Measurements from ENCODE around the gene RASGEF1C. TPM values are rescaled to one million over a fixed set of nuclear protein-coding genes. Genes with fewer than 3 reads are reported as not detected.

Gene RASGEF1C
- total RNA-seq, 1 donor from 2014 or later, result 0.26 TPM

DNA sequence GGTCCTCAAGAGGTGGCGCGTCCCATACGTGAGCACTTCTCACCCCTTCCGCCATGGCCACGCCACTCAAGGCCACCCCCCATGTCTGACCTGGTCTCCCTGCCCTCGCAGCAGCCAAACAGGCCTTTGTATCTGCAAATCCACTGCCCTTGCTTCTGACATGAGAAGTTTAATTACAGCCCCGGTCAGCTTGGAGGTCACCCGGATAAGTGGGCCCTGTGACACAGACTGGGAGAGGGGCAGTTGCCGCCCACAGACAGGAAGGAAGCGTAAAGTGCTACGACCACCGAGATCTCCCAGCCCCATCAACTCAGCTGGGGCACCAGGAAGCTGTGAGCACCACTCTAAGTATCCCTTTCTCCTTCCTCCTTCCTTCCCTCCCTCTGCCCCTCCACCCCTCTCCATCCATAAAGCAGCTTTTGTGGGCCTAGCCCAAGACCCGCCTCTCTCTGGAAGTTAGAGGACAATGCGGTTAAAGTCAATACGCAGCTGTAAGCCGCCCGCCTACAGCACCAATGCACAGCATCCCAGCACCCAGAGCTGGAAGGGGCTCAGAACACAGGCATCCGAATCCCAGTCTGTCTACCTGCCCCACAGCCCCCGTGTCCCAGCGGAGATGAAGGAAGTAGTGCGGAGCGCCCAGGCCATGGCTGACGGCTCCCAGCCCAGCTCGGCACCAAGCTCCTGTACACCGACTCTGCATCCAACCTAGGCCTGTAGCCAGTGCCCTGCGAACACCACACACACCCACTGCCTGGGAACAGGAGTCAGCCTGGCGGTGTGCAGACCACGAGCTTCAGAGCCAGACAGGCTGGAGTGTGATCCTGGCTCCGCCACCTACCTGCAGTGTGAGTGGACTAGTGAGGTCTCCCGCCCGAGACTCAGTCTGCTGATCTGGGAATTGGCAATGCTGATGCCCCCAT, 92.7 kb downstream of the RASGEF1C start:
- Histone ChIP-seq H3K27me3 (no peaks in the 10 kb centered on the region), H2AFZ (replicated peaks) (peak overlapping the region; percentile 44), H3K4me3 (no peak overlapping the region), H3K27ac (no peak overlapping the region), H3F3A (ENCODE audit: low read depth) (no peaks in the 10 kb centered on the region), H3K4me2 (peak overlapping the region; percentile 18), H3K79me2 (ENCODE audit: low read depth) (no peaks in the 10 kb centered on the region), H3K9ac (no peak overlapping the region), H3K4me1 (peaks cover 17% of the 10 kb centered on the region), H3K36me3 (no peaks in the 10 kb centered on the region), H4K20me1 (ENCODE audit: low read depth) (no peaks in the 10 kb centered on the region), H3K9me3 (ENCODE audit: low read depth) (no peaks in the 10 kb centered on the region)
- Mint-ChIP-seq H3K9me3 (no peaks in the 10 kb centered on the region), H3K27me3 (ENCODE audit: insufficient read depth, low read depth) (peaks cover 4% of the 10 kb centered on the region), H3K4me1 (peaks cover 17% of the 10 kb centered on the region), H3K36me3 (no peaks in the 10 kb centered on the region), H3K27ac (peak overlapping the region; percentile 69), H3K4me3 (no peak overlapping the region)
- TF ChIP-seq EZH2phosphoT487 (IDR thresholded peaks at IDR 0.05) (no peak), EZH2 (IDR thresholded peaks at IDR 0.05) (no peak)
- TF ChIP-seq, protein P1, sequence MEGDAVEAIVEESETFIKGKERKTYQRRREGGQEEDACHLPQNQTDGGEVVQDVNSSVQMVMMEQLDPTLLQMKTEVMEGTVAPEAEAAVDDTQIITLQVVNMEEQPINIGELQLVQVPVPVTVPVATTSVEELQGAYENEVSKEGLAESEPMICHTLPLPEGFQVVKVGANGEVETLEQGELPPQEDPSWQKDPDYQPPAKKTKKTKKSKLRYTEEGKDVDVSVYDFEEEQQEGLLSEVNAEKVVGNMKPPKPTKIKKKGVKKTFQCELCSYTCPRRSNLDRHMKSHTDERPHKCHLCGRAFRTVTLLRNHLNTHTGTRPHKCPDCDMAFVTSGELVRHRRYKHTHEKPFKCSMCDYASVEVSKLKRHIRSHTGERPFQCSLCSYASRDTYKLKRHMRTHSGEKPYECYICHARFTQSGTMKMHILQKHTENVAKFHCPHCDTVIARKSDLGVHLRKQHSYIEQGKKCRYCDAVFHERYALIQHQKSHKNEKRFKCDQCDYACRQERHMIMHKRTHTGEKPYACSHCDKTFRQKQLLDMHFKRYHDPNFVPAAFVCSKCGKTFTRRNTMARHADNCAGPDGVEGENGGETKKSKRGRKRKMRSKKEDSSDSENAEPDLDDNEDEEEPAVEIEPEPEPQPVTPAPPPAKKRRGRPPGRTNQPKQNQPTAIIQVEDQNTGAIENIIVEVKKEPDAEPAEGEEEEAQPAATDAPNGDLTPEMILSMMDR (IDR thresholded peaks at IDR 0.05), result no peak
- no peak for DNase-seq (ENCODE audit: low spot score)

DNA sequence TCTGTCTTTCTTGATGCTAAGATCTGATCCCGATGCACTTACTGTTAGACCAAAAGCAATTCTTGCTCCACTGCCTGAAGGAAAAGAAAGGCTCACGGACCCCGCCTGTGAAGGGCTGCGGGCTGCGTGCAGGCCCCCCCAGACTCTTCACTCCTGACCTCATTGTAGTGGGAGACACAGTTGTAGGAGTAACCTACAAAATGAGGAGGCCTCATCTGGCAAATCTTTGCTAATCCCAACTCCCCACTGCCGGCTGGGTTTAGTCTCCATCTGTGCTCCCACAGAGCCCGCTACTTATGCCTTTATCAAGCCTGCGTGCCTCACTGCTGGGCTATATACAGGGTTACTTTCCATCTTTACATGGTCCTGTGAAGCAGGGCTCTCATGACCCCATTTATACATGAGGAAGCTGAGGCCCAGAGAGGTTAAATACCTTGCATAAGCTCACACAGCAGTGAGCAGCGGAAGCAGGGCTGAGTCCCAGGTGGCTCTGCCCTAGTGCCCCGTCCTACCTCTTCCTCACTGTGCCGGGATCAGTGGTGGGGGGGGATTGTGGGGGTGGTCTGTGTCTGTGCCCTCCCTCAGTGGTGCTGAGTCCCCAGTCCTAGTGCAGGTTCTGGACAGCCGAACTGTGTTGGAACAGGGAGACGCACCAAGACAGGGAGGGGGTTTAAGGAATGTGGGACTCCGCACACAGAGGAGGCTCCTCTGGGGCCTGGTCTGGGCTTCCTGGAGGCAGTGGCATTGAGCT, 93.5 kb downstream of the RASGEF1C start:
- Mint-ChIP-seq H3K4me1 (peaks cover 17% of the 10 kb centered on the region), H3K27me3 (ENCODE audit: insufficient read depth, low read depth) (peaks cover 4% of the 10 kb centered on the region), H3K4me3 (no peak overlapping the region), H3K27ac (peak overlapping the region; percentile 42), H3K36me3 (no peaks in the 10 kb centered on the region), H3K9me3 (no peaks in the 10 kb centered on the region)
- Histone ChIP-seq H2AFZ (replicated peaks) (no peak overlapping the region), H3K36me3 (no peaks in the 10 kb centered on the region), H3K27me3 (no peaks in the 10 kb centered on the region), H3K9me3 (ENCODE audit: low read depth) (no peaks in the 10 kb centered on the region), H3K4me3 (no peak overlapping the region), H3F3A (ENCODE audit: low read depth) (no peaks in the 10 kb centered on the region), H3K79me2 (ENCODE audit: low read depth) (no peaks in the 10 kb centered on the region), H3K4me2 (peak overlapping the region; percentile 18), H3K27ac (no peak overlapping the region), H3K9ac (no peak overlapping the region), H4K20me1 (ENCODE audit: low read depth) (no peaks in the 10 kb centered on the region), H3K4me1 (peaks cover 17% of the 10 kb centered on the region)
- DNase-seq (ENCODE audit: low spot score), result no peak
- TF ChIP-seq, protein P1 (IDR thresholded peaks at IDR 0.05), result no peak
- TF ChIP-seq EZH2 (IDR thresholded peaks at IDR 0.05) (no peak), EZH2phosphoT487 (IDR thresholded peaks at IDR 0.05) (no peak)

DNA sequence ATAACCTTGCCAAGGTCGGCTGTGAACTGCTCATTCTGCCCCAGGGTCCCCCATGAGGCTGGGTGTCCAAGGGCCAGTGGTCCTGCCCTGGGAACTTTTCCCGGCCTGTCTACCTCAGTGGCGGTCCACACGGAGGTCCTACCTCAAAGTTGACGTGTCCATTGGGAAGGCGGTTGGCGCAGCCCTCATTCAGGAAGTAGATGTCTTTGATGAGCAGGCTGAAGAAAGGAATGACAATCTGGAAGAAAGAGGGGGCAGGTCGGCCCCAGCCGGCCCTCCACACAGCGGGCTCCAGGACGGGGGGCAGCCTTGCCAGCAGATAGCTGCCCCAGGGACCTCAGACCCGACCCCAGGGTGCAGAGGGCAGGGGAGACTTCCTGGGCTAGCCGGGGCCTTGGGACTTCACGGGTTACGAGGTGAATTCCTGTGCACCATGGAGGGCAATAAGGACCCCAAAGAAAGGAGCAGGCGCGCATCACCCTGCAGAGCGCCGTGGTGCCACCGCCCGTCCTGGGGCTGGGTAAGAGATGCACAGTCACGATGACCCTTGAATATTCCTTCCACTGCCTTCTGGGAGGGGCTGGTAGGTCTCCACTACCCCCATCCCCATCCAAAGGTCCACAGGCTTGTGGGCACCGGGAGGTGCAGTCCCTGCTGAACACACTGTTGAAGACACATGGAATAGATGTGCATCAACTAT, 94.6 kb downstream of the RASGEF1C start:
- Histone ChIP-seq H4K20me1 (ENCODE audit: low read depth) (no peaks in the 10 kb centered on the region), H3K4me1 (peaks cover 17% of the 10 kb centered on the region), H3K4me2 (no peak overlapping the region), H3F3A (ENCODE audit: low read depth) (no peaks in the 10 kb centered on the region), H3K27ac (no peak overlapping the region), H2AFZ (replicated peaks) (no peak overlapping the region), H3K9ac (no peak overlapping the region), H3K4me3 (no peak overlapping the region), H3K27me3 (no peaks in the 10 kb centered on the region), H3K9me3 (ENCODE audit: low read depth) (no peaks in the 10 kb centered on the region), H3K36me3 (no peaks in the 10 kb centered on the region), H3K79me2 (ENCODE audit: low read depth) (no peaks in the 10 kb centered on the region)
- TF ChIP-seq EZH2 (IDR thresholded peaks at IDR 0.05), result no peak
- no peak for TF ChIP-seq EZH2phosphoT487 (IDR thresholded peaks at IDR 0.05)
- TF ChIP-seq, protein P1 (IDR thresholded peaks at IDR 0.05), result no peak
- peaks cover 4% of the 10 kb centered on the region for H3K27me3 Mint-ChIP-seq (ENCODE audit: insufficient read depth, low read depth)
- H3K9me3 Mint-ChIP-seq, result no peaks in the 10 kb centered on the region
- H3K4me3 Mint-ChIP-seq, result no peak overlapping the region
- H3K4me1 Mint-ChIP-seq, result peaks cover 17% of the 10 kb centered on the region
- no peak overlapping the region for H3K27ac Mint-ChIP-seq
- H3K36me3 Mint-ChIP-seq, result no peaks in the 10 kb centered on the region
- DNase-seq (ENCODE audit: low spot score), result no peak
